GM03348 (cell line): Measurements from ENCODE around the gene SYT3.

ENCODE experiments used
- DNase-seq: peaks from one replicate; pipeline ENCODE4 v3.0.0; 2012; ENCODE audit warnings: low spot score

The SYT3 gene

GRCh38 chr19:50639121-50640112, at the start of gene SYT3:
Gene SYT3 (minus strand): TSS chr19:50639881. CDS start chr19:50637411, 2,470 bp downstream.
- DNase-seq, result peak; percentile 83

GRCh38 chr19:50688766-50689165, 49.1 kb upstream of the SYT3 start:
- no peak for DNase-seq

GRCh38 chr19:50686310-50687032, 46.8 kb upstream of the SYT3 start:
- DNase-seq, result no peak

GRCh38 chr19:50679177-50680125, 39.8 kb upstream of the SYT3 start:
- DNase-seq, result peak; percentile 97

GRCh38 chr19:50678323-50678722, 38.6 kb upstream of the SYT3 start:
- DNase-seq, result no peak

- no peak for DNase-seq
Measured at GRCh38 chr19:50677636-50678035, 38.0 kb upstream of the SYT3 start.

GRCh38 chr19:50676625-50677197, 37.0 kb upstream of the SYT3 start:
- no peak for DNase-seq

GRCh38 chr19:50673118-50673517, 33.4 kb upstream of the SYT3 start:
- DNase-seq, result no peak

GRCh38 chr19:50670102-50670380, 30.4 kb upstream of the SYT3 start:
- DNase-seq, result no peak

GRCh38 chr19:50669302-50670101, 29.8 kb upstream of the SYT3 start:
- DNase-seq, result peak; percentile 79

GRCh38 chr19:50668879-50669278, 29.2 kb upstream of the SYT3 start:
- no peak for DNase-seq

GRCh38 chr19:50668416-50668815, 28.7 kb upstream of the SYT3 start:
- DNase-seq, result no peak

GRCh38 chr19:50667759-50668231, 28.1 kb upstream of the SYT3 start:
- DNase-seq, result no peak

- DNase-seq, result no peak
Measured at GRCh38 chr19:50667177-50667758, 27.6 kb upstream of the SYT3 start.

GRCh38 chr19:50666346-50667176, 26.9 kb upstream of the SYT3 start:
- DNase-seq, result no peak

GRCh38 chr19:50664204-50664603, 24.5 kb upstream of the SYT3 start:
- no peak for DNase-seq

- DNase-seq, result no peak
Measured at GRCh38 chr19:50663482-50663790, 23.8 kb upstream of the SYT3 start.

GRCh38 chr19:50662651-50663481, 23.2 kb upstream of the SYT3 start:
- no peak for DNase-seq
